ENCODE measurements around the gene SLC46A1. TPM values are rescaled to one million over a fixed set of nuclear protein-coding genes. Genes with fewer than 3 reads are reported as not detected.

SLC46A1 gene
- total RNA-seq, 1 donor from 2014 or later, result 1.7 TPM

DNA sequence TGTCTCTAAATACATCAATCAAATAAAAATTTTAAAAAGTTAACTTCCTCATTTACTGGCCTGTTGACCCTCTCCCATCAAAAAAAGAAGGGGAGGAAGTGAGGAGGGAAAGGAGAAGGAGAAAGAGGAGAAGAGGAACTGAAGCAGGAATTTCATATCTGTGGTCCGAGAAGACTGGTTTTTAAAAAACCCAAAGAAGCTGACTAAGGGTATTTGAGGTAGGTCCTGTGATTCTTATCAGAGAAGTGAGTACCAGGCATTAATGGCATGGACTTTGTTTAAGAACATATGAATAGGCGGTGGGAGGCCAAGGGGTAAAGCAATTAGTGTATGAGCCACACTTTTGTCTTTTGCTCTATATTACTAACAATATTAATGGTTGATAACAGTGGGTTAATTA, 2.0 kb downstream of the SLC46A1 start:
- ATAC-seq, result no peak

DNA sequence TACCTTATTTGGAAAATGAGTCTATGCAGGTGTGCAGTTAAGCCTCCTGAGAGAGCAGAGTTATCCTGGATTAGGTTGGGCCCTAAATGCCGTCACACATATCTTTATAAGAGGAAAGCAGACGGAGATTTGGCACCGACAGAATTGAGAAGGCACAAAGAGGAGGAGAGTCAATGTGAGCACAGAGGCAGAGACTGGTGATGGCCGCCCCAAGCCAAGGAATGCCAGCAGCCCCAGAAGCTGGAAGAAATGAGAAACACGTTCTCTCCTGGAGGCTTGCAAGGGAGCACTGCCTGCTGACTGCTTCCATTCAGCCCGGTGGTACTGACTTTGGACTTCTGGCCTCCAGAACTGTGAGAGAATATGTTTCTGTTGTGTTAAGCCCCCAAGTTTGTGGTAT, 3.2 kb downstream of the SLC46A1 start:
- no peak for ATAC-seq

DNA sequence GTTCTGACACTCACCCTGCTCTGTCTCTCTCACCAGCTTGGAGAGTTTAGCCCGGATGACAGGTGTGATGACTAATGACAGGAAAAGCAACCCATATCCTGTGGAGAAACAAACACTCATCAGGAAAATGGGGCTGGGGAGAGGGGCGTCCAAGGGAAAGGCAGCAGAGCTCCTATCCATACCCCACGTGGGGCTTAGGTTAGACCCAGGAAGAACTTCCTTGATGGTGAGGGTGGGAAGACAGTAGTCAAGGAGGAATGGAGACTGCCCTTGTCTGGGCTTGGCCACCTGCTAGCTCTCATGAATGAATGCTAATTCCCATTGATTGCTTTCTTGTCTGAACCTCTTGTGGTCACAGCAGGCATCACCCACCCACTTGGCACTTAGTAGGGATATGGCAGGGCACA, 3.8 kb downstream of the SLC46A1 start:
- no peak for ATAC-seq

DNA sequence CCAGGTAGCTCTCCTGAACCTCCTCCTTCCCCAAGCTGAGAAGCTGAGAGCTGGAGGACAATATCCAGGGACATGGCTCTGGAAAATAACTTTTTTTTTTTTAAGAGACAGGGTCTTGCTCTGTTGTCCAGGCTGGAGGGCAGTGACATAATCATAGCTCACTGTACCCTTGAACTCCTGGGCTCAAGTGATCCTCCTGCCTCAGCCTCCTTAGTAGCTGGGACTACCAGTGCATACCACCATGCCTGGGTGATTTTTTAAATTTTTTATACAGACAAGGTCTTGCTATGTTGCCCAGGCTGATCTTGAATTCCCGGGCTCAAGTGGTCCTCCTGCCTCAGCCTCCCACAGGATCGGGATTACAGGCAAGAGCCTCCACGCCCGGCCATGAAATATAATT, 6.2 kb downstream of the SLC46A1 start:
- ATAC-seq, result no peak

- ATAC-seq, result no peak
Measured at GRCh38 chr17:28398280-28398981, 7.6 kb downstream of the SLC46A1 start.

DNA sequence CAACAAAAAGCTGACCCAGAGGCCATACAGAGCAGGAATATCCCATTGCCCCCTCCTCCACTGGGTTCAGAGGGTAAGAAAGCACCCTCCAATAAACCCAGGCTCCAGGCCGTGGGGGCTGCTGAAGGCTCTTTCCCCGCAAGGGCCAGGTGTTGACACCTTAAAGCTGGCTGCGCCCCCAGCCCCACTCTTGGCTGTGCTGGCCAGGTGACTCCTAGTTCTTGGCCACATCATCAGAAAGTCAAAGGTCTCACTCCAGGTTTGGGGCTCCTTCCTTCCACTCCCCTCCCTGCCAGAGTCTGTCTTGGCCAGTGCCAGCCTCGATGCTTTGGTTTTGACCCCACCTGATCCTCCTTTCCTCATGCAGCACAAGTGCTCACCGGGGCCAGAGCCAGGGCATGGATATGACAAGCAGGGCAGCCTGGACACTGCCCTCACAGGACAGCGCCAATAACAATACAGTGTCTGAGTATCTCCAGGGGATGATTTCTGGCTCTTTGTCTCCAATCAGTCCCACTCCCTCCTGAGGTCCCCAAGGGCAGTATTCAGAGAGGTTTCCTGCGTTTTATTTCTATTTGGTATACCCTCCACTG, 8.2 kb downstream of the SLC46A1 start:
- ATAC-seq, result no peak

DNA sequence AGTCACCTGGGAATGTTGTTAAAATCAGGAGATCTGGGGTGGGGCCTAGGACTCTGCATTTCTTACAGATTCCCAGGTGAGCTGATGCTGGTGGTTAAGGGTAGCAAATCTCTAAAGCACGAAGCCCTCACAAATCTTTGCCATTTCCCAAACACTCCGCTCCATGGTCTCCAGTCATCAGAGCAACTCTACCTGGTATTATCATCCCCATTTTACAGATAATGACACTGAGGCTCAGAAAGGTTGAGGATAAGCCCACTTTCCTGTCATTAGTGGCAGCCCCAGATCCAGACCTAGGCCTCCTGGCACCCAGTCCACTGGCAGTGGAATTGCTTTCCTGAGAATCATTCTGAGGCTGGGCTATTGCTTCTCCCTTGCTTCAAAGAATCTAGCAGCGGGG, 8.7 kb downstream of the SLC46A1 start:
- no peak for ATAC-seq

DNA sequence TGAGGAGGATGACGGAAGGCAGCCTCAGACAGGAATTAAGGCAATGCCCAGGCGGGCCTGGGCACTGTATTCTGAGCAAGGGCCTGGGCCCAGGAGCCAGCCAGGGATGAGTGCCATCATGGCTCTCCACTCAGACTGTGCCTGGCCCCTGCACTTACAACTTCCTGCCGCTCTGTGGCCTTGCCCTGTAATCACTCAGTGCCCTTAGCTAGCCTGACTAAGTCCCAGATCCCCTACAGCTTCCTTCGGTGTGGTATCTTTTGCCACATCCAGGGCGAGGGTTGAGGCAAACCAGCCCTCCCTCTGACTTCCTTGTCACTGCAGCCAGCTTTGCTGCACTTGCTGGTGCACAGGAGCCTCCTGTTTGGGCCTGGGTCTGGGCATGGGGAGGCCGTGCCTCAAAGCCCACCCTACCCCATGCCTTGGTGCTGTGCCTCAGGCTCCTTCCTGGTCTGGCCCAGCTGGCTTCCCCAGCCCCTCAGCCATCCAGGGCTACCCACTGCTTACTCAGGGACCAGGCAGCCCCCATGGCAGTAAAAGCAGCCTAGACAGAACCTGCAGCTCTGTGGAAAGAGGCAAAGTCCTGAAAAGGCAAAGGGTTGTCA, 9.3 kb downstream of the SLC46A1 start:
- no peak for ATAC-seq

- no peak for ATAC-seq
Measured at GRCh38 chr17:28395968-28396367, 10.0 kb downstream of the SLC46A1 start.

DNA sequence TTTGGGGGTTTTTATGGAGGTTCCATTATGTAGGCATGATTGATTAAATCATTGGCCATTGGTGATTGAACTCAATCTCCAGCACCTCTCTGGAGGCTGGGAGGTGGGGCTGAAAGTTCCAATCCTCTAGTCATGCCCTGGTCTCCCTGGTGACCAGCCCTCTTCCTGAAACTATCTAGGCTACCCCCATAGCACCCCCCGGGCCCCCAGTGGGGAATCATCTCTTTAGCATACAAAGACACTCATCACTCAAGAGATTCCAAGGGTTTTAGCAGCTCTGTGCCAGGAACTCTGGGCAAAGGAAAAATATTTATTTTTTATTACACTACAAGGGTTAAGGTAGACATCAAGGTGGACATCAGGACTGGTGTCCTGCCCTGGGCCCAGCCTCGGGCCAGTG, 10.6 kb downstream of the SLC46A1 start:
- no peak for ATAC-seq

GRCh38 chr17:28394337-28395116, 11.5 kb downstream of the SLC46A1 start:
- no peak for ATAC-seq

GRCh38 chr17:28392491-28392890, 13.5 kb downstream of the SLC46A1 start:
- ATAC-seq, result no peak

- ATAC-seq, result no peak
Measured at GRCh38 chr17:28391401-28391800, 14.6 kb downstream of the SLC46A1 start.

GRCh38 chr17:28390984-28391383, 15.0 kb downstream of the SLC46A1 start:
- no peak for ATAC-seq

- no peak for ATAC-seq
Measured at GRCh38 chr17:28390563-28390962, 15.4 kb downstream of the SLC46A1 start.

GRCh38 chr17:28390141-28390540, 15.9 kb downstream of the SLC46A1 start:
- ATAC-seq, result no peak

DNA sequence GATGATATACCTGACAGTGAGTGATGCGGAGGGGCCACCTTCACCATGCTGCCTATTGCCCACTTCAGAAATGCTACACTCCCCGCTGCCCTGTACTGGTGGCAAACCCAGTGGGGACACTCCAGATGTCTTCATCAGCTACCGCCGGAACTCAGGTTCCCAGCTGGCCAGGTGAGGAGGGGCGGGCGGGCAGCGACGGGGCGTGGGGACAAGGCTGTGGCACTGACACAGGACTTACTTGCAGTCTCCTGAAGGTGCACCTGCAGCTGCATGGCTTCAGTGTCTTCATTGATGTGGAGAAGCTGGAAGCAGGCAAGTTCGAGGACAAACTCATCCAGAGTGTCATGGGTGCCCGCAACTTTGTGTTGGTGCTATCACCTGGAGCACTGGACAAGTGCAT, 17.9 kb downstream of the SLC46A1 start:
- no peak for ATAC-seq

DNA sequence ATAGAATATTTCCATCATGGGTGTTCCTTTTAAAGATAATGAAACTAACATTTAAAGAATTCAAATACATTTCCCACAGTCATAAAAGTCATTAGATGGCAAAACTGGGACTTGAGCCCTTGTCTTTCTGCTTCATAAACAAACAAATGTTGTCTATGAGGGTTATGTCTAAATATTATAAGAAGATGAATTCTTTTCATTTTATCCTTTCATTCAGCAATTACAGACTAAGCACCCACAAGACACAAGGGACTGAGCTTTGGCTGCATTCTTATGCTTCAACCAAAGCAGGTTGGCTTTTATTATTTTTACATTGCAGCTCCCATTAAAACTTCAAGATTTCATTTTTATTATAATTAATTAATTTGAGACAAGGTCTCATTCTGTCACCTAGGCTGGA, 19.6 kb downstream of the SLC46A1 start:
- ATAC-seq, result no peak

GRCh38 chr17:28385406-28385805, 20.6 kb downstream of the SLC46A1 start:
- no peak for ATAC-seq

DNA sequence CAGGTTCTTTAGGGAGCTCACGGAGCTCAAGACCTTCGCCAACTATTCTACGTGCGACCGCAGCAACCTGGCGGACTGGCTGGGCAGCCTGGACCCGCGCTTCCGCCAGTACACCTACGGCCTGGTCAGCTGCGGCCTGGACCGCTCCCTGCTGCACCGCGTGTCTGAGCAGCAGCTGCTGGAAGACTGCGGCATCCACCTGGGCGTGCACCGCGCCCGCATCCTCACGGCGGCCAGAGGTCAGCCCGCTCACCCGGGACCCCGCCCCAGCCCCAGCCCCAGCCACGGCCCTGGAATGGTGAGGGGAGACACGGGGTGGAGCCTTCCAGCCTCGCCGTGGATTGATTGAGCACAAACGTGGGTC, 21.0 kb downstream of the SLC46A1 start:
- ATAC-seq, result peak; percentile 10

DNA sequence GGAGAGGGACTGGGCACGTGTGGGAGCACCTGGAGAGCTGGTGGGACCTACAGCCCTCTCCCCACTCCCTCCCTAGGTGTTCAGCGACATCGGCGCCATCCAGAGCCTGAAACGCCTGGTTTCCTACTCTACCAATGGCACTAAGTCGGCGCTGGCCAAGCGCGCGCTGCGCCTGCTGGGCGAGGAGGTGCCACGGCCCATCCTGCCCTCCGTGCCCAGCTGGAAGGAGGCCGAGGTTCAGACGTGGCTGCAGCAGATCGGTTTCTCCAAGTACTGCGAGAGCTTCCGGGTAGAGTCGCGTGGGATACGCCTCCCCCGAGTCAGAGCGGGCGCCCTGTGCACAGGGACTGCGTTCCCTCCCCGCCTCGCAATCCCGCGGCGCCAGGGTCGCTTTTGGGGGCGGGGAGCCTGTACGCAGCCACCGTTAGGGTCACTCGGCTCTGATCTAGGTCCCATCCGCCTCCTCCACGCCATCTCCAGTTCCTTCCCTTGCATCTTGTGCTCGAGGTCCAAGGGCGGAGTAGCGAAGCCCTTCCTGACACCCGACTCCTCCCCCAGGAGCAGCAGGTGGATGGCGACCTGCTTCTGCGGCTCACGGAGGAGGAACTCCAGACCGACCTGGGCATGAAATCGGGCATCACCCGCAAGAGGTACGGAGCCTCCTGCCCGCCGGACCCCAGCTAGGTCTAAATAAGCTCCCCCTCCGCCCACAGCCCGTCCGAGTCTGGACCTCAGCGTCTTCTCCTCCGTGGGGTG, 21.6 kb downstream of the SLC46A1 start:
- ATAC-seq, result peak; percentile 79

DNA sequence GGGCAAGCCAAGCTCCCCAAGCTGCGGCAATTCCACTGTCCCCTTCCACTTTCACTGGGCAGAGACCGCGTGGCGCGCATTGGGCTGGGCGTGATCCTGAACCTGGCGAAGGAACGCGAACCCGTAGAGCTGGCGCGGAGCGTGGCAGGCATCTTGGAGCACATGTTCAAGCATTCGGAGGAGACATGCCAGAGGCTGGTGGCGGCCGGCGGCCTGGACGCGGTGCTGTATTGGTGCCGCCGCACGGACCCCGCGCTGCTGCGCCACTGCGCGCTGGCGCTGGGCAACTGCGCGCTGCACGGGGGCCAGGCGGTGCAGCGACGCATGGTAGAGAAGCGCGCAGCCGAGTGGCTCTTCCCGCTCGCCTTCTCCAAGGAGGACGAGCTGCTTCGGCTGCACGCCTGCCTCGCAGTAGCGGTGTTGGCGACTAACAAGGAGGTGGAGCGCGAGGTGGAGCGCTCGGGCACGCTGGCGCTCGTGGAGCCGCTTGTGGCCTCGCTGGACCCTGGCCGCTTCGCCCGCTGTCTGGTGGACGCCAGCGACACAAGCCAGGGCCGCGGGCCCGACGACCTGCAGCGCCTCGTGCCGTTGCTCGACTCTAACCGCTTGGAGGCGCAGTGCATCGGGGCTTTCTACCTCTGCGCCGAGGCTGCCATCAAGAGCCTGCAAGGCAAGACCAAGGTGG, 24.7 kb downstream of the SLC46A1 start:
- ATAC-seq, result peak; percentile 25
